Iris pigment epithelial cell (primary cell): ENCODE measurements around the gene MROH9.

Experiments
- DNase-seq: peaks from one replicate; pipeline ENCODE4 v3.0.0-alpha.2; 2011; ENCODE audit warnings: low read depth

The MROH9 gene

DNA sequence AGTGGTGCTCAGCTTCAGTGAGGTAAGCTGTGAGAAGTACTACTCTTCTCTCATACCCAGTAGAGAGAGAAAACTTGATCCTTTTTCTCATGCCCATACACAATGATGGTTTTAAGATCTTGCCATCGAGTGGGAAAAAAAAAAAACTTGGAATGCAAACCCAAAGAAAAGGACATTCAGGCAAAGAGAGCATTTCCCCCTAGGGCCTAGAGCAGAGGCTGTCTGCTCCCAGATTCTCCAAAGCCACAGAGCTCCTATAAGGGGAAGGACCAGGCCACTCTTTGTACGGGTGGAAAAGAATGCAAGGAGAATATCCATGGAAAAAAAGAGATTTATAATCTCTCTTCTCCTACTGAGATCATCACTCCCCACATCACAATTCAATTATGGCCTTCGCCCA, 34.9 kb downstream of the MROH9 start:
- DNase-seq = no peak

GRCh38 chr1:170978371-170978910, 43.1 kb downstream of the MROH9 start:
- DNase-seq = no peak

GRCh38 chr1:170985406-170985805, 50.1 kb downstream of the MROH9 start:
- DNase-seq = no peak

DNA sequence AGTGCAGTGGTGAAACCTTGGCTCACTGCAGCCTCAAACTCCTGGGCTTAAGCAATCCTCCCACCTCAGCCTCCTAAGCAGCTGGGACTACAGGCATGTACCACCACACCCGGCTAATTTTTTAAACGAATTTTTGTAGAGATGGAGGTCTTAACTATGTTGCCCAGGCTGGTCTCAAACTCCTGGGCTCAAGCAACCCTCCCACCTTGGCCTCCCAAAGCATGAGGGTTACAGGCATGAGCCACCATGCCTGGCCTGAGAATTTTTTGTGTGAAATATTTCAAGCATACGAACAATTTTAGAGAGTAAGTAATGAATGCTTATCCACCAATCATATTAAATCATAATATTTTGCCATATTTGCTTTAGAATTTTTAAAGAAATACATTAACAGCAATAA, 51.6 kb downstream of the MROH9 start:
- no peak for DNase-seq

GRCh38 chr1:170987424-170987823, 52.1 kb downstream of the MROH9 start:
- DNase-seq = no peak

GRCh38 chr1:170993151-170993550, 57.8 kb downstream of the MROH9 start:
- no peak for DNase-seq

- no peak for DNase-seq
Measured at GRCh38 chr1:170993717-170994116, 58.4 kb downstream of the MROH9 start.

GRCh38 chr1:171014880-171015279, 79.5 kb downstream of the MROH9 start:
- DNase-seq = no peak

GRCh38 chr1:171017426-171017825, 82.1 kb downstream of the MROH9 start:
- DNase-seq = no peak

- DNase-seq = no peak
Measured at GRCh38 chr1:171019971-171020370, 84.6 kb downstream of the MROH9 start.

- DNase-seq = no peak
Measured at GRCh38 chr1:171032822-171033702, 97.7 kb downstream of the MROH9 start.

DNA sequence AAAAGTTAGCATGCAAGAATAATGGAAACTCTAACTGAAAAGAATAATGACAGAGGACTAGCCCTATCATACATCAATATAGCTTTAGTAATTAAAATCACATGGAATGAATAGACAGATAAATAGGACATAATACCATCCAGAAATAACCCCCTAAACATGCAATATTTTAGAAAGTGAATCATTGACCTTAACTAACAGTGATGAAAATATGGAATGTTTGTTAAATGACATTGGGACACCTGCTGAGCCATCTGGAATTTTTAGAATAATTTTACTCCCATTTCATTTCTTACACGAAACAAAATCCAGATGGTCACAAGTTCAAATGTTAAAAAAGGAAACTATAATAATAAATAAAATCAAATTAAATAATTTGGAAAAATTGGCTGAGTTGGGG, 102.3 kb downstream of the MROH9 start:
- DNase-seq = no peak

DNA sequence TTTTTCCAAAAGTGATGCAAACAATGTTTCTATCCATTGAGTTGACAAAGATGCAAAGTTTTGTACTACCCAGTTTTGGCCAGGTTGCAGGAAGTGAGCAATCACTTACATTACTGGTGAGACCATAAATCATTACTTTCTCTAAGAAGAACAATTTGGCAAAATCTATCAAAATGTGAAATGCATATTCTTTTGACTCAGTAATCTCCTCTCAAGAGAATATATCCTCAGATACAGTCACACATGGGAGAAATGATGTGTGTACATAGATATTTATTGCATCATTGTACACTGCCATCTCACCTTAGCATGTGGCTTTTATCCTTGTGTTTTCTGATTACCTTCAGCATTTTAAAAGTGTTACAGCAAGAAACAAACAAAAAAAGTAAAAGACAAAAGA, 103.0 kb downstream of the MROH9 start:
- no peak for DNase-seq

GRCh38 chr1:171048014-171048413, 112.7 kb downstream of the MROH9 start:
- DNase-seq = no peak

GRCh38 chr1:171052977-171053376, 117.6 kb downstream of the MROH9 start:
- DNase-seq = no peak

DNA sequence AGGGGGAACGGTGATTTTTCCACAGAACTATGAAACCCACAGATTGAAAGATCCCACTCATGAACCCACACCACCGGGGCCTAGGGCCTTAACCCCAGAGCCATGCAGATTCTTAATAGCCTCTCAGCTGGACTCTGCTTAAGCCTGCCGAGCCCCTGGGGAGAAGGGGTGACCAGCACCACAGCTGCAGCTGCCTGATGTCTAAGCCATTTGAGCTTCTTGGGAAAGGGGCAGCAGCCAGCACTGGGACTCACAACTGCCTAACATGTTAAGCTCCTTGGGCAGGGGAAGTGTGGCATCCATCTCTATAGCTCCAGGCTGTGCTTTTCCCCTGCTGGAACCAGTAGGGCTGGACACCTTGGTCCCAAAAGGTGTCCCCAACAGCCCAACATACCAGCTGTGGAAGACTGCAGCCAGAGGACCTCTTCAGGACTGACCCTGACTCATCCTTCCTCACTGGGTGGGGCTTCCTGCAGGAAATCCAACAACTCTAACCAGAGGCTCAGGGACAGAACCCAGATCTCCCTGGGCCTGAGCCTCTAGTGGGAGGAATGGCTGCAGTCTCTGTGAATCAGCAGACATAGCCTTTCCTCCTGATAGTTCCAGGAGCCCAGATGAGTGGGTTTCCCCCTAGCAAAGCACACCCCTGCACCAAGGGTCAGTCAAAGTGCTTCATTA, 120.8 kb downstream of the MROH9 start:
- DNase-seq = no peak

GRCh38 chr1:171061425-171062143, 126.2 kb downstream of the MROH9 start:
- DNase-seq = peak; percentile 45

DNA sequence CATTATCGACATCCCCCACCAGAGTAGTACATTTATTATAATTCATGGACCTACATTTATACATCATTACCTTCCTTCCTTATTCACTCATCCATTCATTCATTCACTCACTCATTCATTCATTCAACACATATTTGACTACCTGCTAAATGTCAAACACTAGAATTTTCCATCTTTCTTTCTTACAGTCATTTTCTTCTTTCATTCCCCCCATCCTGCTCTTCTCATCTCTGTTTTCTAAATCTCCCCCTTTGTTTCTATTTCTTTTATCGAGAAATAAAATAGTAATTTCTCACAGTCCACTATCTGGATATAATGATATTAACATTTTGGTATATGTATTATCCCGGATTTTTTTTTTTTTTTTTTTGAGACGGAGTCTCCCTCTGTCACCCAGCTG, 127.6 kb downstream of the MROH9 start:
- DNase-seq = no peak

DNA sequence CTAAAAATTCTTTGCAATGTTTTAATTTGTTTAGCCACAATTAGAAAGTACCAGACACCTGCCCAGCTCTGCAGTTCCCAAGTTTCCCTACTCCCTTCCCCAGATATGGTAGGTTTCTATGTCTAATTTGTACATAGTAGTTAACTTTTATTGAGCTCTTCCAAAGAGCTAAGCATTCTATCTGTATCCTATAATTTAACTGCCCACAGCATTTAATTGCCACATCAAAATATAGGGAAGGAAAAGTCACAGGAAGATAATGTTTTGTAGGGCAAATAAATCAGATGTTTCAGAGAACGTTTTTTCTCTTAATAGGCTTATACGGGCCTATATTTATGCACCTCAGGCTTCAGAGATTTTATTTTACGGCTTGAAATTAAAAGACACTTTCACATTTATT, 139.7 kb downstream of the MROH9 start:
- no peak for DNase-seq

DNA sequence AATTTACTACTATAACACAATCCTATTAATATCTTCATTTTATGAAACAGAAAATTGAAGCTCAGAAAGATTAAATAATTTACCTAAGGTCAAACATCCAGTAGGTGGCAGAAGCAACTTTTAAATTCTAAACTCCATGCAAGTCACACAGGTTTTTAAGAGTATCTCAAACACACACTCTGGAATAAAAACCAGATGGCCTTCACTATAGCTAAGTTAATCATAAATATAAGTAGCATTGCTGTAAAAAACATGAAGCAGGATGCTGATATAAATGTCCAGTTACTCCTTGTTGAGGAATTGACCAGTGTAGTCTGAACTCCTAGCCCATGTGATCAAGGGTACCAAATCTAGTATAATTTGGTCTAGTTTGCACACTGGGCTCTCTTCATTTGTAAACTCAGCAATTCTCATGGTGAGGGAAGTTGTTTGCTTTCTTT, 146.0 kb downstream of the MROH9 start:
- peak; percentile 66 for DNase-seq

DNA sequence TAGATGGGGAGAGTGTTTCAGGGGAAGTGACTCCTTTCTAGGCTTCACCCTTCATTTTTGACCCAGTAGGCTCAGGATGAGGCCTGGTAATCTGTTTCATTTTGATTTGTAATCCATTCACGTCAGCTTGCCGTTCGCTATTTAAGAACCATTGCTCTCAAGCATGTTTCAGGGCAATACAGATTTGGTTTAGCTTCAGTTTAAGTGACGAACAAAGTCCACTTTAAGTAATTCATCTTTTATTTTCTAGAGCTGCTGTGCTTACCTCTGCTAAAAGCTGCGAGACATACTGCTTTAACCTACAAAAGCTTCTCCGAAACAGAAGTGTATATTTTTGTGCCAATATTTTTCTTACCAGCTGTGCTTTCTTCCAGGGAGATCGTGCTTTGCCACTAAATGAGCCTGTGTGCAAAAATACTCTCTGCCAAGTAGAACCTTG, 146.4 kb downstream of the MROH9 start:
- DNase-seq = peak; percentile 1

- DNase-seq = no peak
Measured at GRCh38 chr1:171082606-171083005, 147.3 kb downstream of the MROH9 start.
